ENCODE data around the gene TMTC1. TPM values are rescaled to one million over a fixed set of nuclear protein-coding genes. Genes with fewer than 3 reads are reported as not detected.

The TMTC1 gene
- total and polyA plus RNA-seq, 8 donors = 1.2 to 5.1 (median 2.8) TPM

DNA sequence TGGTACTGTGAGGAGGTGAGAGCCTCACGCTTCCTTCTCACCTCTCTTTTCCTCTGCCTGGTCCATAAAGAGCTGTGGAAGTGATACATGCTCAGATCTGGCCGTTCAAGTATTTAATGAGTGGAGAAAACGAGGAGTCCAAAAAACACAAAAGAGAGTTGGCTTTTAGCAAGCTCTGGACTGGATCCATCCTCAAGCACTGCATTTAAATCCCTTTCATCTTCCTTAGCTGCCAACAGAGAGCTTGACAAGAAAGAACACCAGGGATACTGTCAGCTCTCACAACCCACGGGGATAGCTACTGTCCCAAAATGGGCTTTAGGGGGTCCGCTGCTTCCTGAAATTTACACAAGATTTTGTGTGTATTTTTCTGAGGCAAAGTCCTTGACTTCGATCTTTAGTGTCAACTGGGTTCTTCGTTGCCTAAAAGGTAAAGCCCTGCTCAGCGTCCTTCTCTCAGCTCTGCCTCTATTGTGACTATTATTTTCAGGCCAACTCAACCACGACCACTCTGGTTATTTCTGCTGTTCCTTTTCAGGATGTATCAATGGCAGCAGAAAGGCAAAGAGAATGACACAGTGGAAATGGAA is 120.9 kb downstream of the TMTC1 start:
- ATAC-seq (no peak), DNase-seq (no peak), FAIRE-seq (no peak)
- 58 to 61% methylated on average over 9 of the region's 9 CpGs for WGBS, 2 donors
- TF ChIP-seq, protein P1, sequence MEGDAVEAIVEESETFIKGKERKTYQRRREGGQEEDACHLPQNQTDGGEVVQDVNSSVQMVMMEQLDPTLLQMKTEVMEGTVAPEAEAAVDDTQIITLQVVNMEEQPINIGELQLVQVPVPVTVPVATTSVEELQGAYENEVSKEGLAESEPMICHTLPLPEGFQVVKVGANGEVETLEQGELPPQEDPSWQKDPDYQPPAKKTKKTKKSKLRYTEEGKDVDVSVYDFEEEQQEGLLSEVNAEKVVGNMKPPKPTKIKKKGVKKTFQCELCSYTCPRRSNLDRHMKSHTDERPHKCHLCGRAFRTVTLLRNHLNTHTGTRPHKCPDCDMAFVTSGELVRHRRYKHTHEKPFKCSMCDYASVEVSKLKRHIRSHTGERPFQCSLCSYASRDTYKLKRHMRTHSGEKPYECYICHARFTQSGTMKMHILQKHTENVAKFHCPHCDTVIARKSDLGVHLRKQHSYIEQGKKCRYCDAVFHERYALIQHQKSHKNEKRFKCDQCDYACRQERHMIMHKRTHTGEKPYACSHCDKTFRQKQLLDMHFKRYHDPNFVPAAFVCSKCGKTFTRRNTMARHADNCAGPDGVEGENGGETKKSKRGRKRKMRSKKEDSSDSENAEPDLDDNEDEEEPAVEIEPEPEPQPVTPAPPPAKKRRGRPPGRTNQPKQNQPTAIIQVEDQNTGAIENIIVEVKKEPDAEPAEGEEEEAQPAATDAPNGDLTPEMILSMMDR (IDR thresholded peaks at IDR 0.05) = no peak
- Histone ChIP-seq H3K27me3 (no peaks in the 10 kb centered on the region), H3K27ac (no peak overlapping the region), H3K4me1 (no peaks in the 10 kb centered on the region), H3K9me3 (no peaks in the 10 kb centered on the region), H3K4me3 (no peak overlapping the region), H3K36me3 (no peaks in the 10 kb centered on the region)
- intact Hi-C loops (cut with DNase I) = no loop called here

DNA sequence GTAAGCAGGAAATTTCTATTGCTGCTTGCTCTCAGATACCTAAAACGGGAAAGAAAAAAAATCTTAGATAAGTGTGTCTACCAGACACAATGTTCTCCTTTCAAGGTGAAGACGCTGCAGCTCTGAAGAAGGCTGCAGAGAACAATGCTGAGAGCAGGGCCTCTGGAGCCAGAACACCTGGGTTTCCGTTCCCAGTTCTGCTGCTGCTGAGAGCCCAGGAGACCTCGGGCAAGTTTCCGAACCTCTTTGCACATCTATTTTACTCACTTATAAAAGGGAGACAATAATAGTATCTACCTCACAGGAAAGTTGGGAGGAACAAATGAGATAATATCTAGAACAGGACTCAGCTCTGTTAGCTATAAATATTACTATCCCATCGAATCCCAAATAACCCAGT is 122.9 kb downstream of the TMTC1 start:
- H3K27ac ChIP-seq = no peak overlapping the region
- no peak overlapping the region for H3K4me3 ChIP-seq
- ATAC-seq (no peak), DNase-seq (no peak), FAIRE-seq (no peak)
- 67 to 73% methylated on average over 6 of the region's 6 CpGs for WGBS, 2 donors
- H3K9me3 ChIP-seq = no peaks in the 10 kb centered on the region
- no peaks in the 10 kb centered on the region for H3K27me3 ChIP-seq
- TF ChIP-seq, protein P1 (IDR thresholded peaks at IDR 0.05) = no peak
- H3K36me3 ChIP-seq = no peaks in the 10 kb centered on the region
- intact Hi-C loops (cut with DNase I) = no loop called here
- H3K4me1 ChIP-seq = no peaks in the 10 kb centered on the region

DNA sequence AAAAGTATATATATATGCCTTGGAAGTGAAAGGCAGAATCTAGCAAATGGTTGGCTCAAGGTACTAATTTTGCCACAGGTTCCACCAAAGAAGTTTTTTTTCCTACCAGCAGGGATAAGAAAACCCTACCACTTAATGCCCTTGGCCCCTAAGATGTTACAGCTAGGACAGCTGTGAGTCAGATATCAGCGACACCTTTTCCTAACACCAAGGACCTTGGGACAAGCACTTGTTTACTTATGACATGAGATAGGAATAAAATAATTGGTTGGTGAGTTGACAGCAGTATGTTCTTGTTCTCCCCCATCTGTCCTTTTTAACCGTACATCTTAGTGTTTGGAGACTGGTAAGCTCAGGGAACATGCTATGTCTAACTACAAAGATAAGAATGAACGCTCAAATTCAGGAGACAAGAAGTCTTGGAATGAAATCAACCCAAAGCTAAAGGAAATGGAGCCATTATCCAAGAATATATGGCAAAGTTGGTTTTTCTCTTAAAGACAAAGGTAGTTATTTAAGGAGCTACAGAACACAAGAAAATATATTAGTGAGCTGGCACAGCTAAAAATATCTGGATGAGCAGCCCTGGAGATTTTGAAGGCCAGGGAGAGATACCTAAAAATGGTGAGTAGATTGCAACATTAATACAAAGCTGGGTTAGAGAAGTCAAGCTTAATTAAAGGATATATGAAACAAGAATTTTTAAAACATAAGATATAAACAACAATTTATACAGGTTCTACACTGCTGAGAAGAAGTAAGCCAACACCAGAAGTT is 126.8 kb downstream of the TMTC1 start:
- TF ChIP-seq, protein P1 (IDR thresholded peaks at IDR 0.05) = no peak
- FAIRE-seq = no peak

DNA sequence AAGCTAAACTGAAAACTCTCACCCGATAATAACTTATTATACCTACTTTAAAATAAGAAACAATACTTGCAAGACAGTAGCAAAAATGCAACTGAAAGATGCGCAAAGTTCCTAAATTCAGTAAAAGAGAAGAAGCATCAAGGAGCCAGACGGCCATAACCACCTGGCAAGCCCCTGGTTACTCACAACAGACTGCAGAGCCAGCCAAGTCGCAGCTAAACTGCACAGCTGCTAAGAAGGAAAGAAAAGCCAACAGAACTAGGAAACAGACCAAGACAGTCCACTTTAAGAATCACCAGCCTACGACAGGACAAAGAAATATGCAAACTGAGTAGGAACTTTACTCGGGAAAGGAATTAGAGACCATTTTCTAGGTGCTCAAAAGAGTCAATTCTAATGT is 127.9 kb downstream of the TMTC1 start:
- H3K9me3 ChIP-seq = no peaks in the 10 kb centered on the region
- TF ChIP-seq, protein P1 (IDR thresholded peaks at IDR 0.05) = no peak
- no peak overlapping the region for H3K4me3 ChIP-seq
- H3K27me3 ChIP-seq = no peaks in the 10 kb centered on the region
- intact Hi-C loops (cut with DNase I) = no loop called here
- FAIRE-seq (no peak), ATAC-seq (no peak), DNase-seq (no peak)
- no peaks in the 10 kb centered on the region for H3K4me1 ChIP-seq
- no peaks in the 10 kb centered on the region for H3K36me3 ChIP-seq
- WGBS, 2 donors = 66 to 76% methylated on average over 6 of the region's 6 CpGs
- H3K27ac ChIP-seq = no peak overlapping the region

More for the DNA sequence above, 126.8 kb downstream of the TMTC1 start:
- no peaks in the 10 kb centered on the region for H3K36me3 ChIP-seq
- H3K9me3 ChIP-seq = no peaks in the 10 kb centered on the region
- intact Hi-C loops (cut with DNase I) = no loop called here
- 54 to 66% methylated on average over 3 of the region's 3 CpGs for WGBS, 2 donors
- DNase-seq (no peak), ATAC-seq (no peak)
- no peaks in the 10 kb centered on the region for H3K4me1 ChIP-seq
- no peaks in the 10 kb centered on the region for H3K27me3 ChIP-seq
- no peak overlapping the region for H3K4me3 ChIP-seq
- no peak overlapping the region for H3K27ac ChIP-seq

DNA sequence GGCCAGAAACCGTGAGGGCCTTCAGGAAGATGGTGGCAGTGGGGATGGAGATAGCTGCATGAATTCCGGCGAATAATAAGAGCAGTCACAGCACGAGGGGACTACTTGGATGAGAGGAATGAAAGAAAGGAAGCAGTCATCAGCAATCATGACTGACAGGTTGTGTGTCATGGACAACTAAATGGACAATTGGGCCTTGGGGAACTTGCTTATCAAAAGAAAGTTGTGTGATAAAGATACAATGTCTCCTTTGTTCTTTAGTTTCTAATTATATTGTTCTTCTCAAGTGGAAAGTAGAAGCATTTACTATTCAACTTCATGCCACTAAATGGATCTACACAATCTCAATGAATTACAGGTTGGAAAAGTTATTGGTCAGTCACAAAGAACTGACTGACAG is 130.5 kb downstream of the TMTC1 start:
- H3K9me3 ChIP-seq = no peaks in the 10 kb centered on the region
- no peaks in the 10 kb centered on the region for H3K36me3 ChIP-seq
- H3K27ac ChIP-seq = no peak overlapping the region
- DNase-seq (no peak), FAIRE-seq (no peak), ATAC-seq (no peak)
- intact Hi-C loops (cut with DNase I) = no loop called here
- H3K4me1 ChIP-seq = no peaks in the 10 kb centered on the region
- H3K4me3 ChIP-seq = no peak overlapping the region
- no peaks in the 10 kb centered on the region for H3K27me3 ChIP-seq
- 70% methylated on average over 4 of the region's 4 CpGs for WGBS, 2 donors
- TF ChIP-seq, protein P1 (IDR thresholded peaks at IDR 0.05) = no peak

Measured in pancreas (tissue), 10 donors.